Esophagus muscularis mucosa (tissue), 4 donors: ENCODE results near the gene SORCS2. TPM values are rescaled to one million over a fixed set of nuclear protein-coding genes. Genes with fewer than 3 reads are reported as not detected.

Source experiments
- DNase-seq: peaks from one replicate; pipeline ENCODE4 v3.0.0-alpha.2; 2017; ENCODE audit errors: extremely low spot score
- H3K27ac ChIP-seq, 4 donors: fragments of 200-600 bp; sonication (generic); replicated peaks in 1 of 4; 1 replicate in 3 of 4; 2 replicates in 1 of 4; pipeline ENCODE4 v1.5.1; 2016 to 2019; ENCODE audit warnings: mild to moderate bottlenecking in 1 of 4
- H3K27me3 ChIP-seq, 4 donors: fragments of 200-600 bp; sonication (generic); one replicate each; pipeline versions ENCODE4 v1.5.1 to v1.6.0; 2016 to 2019
- H3K36me3 ChIP-seq, 4 donors: fragments of 200-600 bp; sonication (generic); one replicate each; pipeline ENCODE4 v1.5.1; 2016 to 2019
- H3K4me1 ChIP-seq, 4 donors: fragments of 200-600 bp; sonication (generic); one replicate each; pipeline ENCODE4 v1.5.1; 2016 to 2019
- H3K4me3 ChIP-seq, 4 donors: fragments of 200-600 bp; sonication (generic); 1 replicate in 2 of 4; 2 replicates in 2 of 4; pipeline ENCODE4 v1.5.1; 2016 to 2019; ENCODE audit warnings: mild to moderate bottlenecking in 4 of 4, moderate library complexity in 1 of 4
- H3K9me3 ChIP-seq, 4 donors: fragments of 200-600 bp; sonication (generic); 1 replicate in 3 of 4; 2 replicates in 1 of 4; pipeline ENCODE4 v1.5.1; 2016 to 2019
- CTCF ChIP-seq, 3 experiments: fragments of 200-600 bp in 2 of 3; fragments of 450-650 bp in 1 of 3; sonication (generic) in 2 of 3; IDR thresholded peaks; one replicate each; pipeline ENCODE4 v1.5.1; 2017 to 2019; ENCODE audit warnings: antibody characterized with exemption in 3 of 3, mild to moderate bottlenecking in 2 of 3, moderate library complexity in 1 of 3
- EP300 ChIP-seq: sonication (generic); formaldehyde crosslinking; IDR thresholded peaks from one replicate; pipeline ENCODE4 v1.6.1; 2017; ENCODE audit warnings: antibody characterized with exemption
- POLR2A ChIP-seq: fragments of 450-650 bp; IDR thresholded peaks from one replicate; pipeline ENCODE4 v1.6.1; 2017; ENCODE audit warnings: antibody characterized with exemption, moderate library complexity, mild to moderate bottlenecking, low read depth
- POLR2AphosphoS5 ChIP-seq, 2 donors: sonication (generic); formaldehyde crosslinking; IDR thresholded peaks; one replicate each; pipeline ENCODE4 v1.6.1; 2017; ENCODE audit warnings: antibody characterized with exemption in 2 of 2
- WGBS: methylation state at CpG from one replicate; pipeline ENCODE4 v1.1.5; 2018; 5-methylcytosine and 5-hydroxymethylcytosine counted together
- intact Hi-C: fragments of 100-400 bp; cut with DNase I; formaldehyde crosslinking; loops from one replicate; pipeline ENCODE4 v1.15.1; 2023
- total RNA-seq, 4 donors: library from RNA; depleted of rRNA; stranded (reverse); fragments of >200 nt; gene quantifications; one replicate each; pipeline versions ENCODE4 v1.1.0 to v1.2.1, GENCODE V29; 2016

Gene SORCS2
- total RNA-seq, 4 donors from 2014 or later, result 3.3 to 10.1 (median 4.3) TPM

DNA sequence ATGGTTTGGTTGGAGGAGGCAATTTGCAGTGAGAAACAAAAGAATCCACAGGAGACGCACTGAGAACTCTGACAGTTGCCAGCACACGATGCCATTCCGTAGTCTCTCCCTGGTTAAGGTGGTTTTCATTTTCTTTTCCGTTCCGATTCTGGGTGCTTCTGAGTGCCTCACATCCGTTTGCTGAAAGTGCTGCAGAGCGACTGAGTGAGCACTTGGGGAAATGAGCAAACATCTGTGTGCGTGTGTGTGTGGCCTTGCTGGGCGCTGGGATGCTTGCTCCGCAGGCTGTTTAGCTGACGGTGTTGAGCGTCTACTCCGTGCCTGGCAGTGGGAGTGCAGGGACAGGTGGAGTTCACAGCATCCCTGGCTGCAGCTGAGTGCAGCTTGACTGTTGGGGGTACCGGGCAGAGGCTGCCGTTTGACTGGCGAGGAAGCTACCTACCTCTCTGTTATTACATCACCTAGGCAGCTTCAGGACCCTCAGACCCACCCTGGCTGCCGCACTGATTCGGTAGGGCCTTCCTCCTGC, 49.3 kb downstream of the SORCS2 start:
- intact Hi-C loops, result no loop called here
- TF ChIP-seq POLR2A, result no peak
- no peak for TF ChIP-seq POLR2AphosphoS5 (IDR thresholded peaks at IDR 0.05)
- no peak for TF ChIP-seq CTCF (IDR thresholded peaks at IDR 0.05)
- TF ChIP-seq EP300, result no peak
- DNase-seq, result no peak
- Histone ChIP-seq H3K27ac (no peak overlapping the region), H3K27me3 (no peaks in the 10 kb centered on the region), H3K9me3 (peaks cover 0 to 5% (median 0%) of the 10 kb centered on the region in 4 donors), H3K4me3 (no peak overlapping the region), H3K4me1 (peaks cover 9 to 33% (median 24%) of the 10 kb centered on the region in 4 donors), H3K36me3 (no peaks in the 10 kb centered on the region)
- 91% methylated on average over 18 of the region's 18 CpGs for WGBS

DNA sequence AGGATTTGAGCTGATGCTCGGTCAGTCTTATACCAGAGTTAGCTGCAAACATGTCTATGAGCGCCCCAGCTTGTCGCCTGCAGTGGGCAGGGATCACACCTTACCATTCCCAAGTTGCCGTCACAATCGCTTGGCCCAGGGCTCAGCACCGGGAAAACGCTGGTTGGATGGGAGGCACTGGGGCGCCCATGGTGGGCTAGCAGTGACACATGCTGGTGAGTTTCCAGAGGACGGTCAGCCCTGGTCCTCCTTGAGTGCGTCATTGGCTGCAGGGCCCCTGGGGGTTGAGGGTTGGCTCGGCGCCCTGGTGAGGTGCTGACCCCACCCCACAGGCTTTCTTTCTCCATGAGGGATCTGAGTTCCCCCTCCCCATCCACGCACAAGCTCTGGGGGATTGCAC, 50.4 kb downstream of the SORCS2 start:
- WGBS, result 88% methylated on average over 4 of the region's 13 CpGs
- no peak for TF ChIP-seq EP300
- no peak for TF ChIP-seq POLR2AphosphoS5 (IDR thresholded peaks at IDR 0.05)
- no peak for TF ChIP-seq CTCF (IDR thresholded peaks at IDR 0.05)
- TF ChIP-seq POLR2A, result no peak
- Histone ChIP-seq H3K27me3 (no peaks in the 10 kb centered on the region), H3K4me3 (no peak overlapping the region), H3K4me1 (peaks cover 0 to 22% (median 13%) of the 10 kb centered on the region in 4 donors), H3K36me3 (no peaks in the 10 kb centered on the region), H3K9me3 (peaks cover 0 to 5% (median 0%) of the 10 kb centered on the region in 4 donors), H3K27ac (no peak overlapping the region)
- no peak for DNase-seq
- intact Hi-C loops, result no loop called here

DNA sequence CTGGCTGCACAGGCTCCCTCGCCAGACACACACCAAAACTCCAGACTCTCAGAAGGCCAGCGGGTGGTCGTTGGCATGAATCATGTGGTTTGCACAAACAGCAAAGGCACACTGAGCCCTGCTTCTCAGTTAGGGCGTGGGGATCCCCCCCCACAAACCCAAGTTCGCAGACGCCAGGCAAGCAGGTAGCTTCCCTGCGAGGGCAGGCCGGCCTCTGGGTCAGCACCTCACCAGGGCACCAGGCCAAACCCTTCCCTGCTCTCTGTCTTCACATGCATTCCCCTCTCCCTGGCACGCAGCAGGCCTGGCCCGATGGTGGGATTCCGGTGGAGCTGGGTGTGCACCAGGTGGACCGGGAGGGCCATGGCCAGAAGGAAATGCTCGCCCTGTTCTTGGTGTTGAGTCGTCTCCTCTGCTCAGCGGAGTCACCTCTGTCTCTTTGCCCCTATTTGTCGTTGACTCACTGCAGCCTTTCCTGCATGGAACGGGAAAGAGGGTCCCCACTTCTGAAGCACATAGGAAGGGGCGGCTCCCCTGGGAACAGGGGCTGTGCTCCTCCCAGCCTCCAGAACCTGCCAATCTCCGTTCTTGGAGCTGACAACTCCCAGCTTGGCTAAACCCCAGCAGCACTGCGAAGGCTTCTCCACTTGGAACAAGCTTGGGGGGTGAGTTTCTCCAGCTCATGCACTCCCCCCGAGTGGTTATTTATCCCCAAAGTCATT, 51.4 kb downstream of the SORCS2 start:
- WGBS, result 76% methylated on average over 18 of the region's 21 CpGs
- intact Hi-C loops, result no loop called here

DNA sequence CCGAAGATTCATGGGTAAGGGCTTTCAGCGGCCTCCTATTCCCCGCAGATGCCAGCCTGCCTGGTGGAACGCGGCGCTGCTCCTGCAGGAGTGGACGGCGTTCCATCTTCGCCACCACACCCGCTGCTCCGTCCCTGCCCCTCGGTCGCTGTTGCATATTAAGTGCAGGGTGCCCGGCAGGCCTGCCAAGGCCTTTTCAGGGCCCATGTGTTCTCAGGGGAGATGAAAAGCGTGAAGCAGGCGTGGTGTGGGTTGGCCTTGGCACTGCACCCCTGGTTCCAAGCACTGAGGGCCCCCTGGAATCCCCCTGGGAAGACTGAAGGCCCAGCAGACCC, 52.0 kb downstream of the SORCS2 start:
- TF ChIP-seq CTCF (IDR thresholded peaks at IDR 0.05), result no peak
- TF ChIP-seq EP300, result no peak
- no peak for TF ChIP-seq POLR2A
- TF ChIP-seq POLR2AphosphoS5 (IDR thresholded peaks at IDR 0.05), result no peak
- no peak overlapping the region for H3K27ac ChIP-seq
- 89% methylated on average over 16 of the region's 16 CpGs for WGBS
- no peak overlapping the region for H3K4me3 ChIP-seq
- DNase-seq, result no peak
- peaks cover 0 to 6% (median 0%) of the 10 kb centered on the region in 4 donors for H3K9me3 ChIP-seq
- no peaks in the 10 kb centered on the region for H3K36me3 ChIP-seq
- H3K27me3 ChIP-seq, result no peaks in the 10 kb centered on the region
- intact Hi-C loops, result no loop called here
- H3K4me1 ChIP-seq, result peaks cover 0 to 19% (median 8%) of the 10 kb centered on the region in 4 donors

More for the DNA sequence above, 51.4 kb downstream of the SORCS2 start:
- no peak for TF ChIP-seq POLR2AphosphoS5 (IDR thresholded peaks at IDR 0.05)
- no peak for TF ChIP-seq POLR2A
- TF ChIP-seq EP300, result no peak
- no peak for TF ChIP-seq CTCF (IDR thresholded peaks at IDR 0.05)
- Histone ChIP-seq H3K27ac (no peak overlapping the region), H3K4me3 (no peak overlapping the region), H3K4me1 (peaks cover 0 to 17% (median 8%) of the 10 kb centered on the region in 4 donors), H3K27me3 (no peaks in the 10 kb centered on the region), H3K9me3 (peaks cover 0 to 2% (median 0%) of the 10 kb centered on the region in 4 donors), H3K36me3 (no peaks in the 10 kb centered on the region)
- no peak for DNase-seq
